HG03045 (cell line): ENCODE results near the gene SLC38A11.

Experiments
- ATAC-seq: cut with Tn5 transposase; IDR thresholded peaks from one replicate; pipeline ENCODE4 v1.9.1; 2021; ENCODE audit warnings: mild to moderate bottlenecking, moderate library complexity; ENCODE audit not compliant: unreplicated experiment

Gene SLC38A11

GRCh38 chr2:164972216-164972615 is 16.9 kb upstream of the SLC38A11 start:
- no peak for ATAC-seq

DNA sequence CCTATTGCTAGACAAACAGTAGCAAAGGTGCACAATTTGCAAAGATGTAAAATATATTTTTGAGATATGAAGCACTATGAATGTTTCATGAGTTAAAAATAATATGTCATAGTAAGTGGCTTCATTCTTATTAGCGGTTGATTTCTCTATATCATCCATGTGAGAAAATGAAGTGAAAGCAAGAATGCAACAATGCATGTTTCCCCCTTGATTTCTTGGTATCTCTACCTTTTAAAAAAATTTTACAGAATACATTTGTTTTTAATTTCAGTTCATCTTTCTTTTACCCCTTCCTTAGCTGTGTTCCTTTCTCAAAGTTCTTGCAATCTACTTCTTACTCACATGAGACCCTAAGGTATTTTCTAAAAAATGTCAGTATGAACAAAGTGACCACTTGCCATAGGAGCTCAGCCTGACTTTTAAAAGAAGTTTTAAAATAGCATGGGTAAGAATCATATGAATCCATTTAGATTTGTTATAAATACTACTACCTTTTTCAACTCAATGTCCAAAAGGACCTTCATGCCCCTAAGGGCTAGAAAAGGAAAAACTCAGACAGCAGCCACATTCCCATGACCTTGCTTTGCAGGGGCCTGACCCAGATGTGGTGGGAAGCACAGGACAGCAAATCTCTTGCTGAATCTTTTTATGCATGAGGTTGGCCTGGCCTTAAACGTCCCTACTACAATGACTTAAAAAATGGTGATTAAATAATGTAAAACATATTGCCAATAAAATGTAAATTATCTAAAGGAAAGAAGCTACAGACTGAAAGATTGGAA is 14.8 kb upstream of the SLC38A11 start:
- ATAC-seq = no peak

GRCh38 chr2:164967781-164968228 is 12.5 kb upstream of the SLC38A11 start:
- ATAC-seq = no peak

GRCh38 chr2:164967361-164967760 is 12.0 kb upstream of the SLC38A11 start:
- no peak for ATAC-seq

GRCh38 chr2:164964700-164965099 is 9.4 kb upstream of the SLC38A11 start:
- ATAC-seq = no peak

DNA sequence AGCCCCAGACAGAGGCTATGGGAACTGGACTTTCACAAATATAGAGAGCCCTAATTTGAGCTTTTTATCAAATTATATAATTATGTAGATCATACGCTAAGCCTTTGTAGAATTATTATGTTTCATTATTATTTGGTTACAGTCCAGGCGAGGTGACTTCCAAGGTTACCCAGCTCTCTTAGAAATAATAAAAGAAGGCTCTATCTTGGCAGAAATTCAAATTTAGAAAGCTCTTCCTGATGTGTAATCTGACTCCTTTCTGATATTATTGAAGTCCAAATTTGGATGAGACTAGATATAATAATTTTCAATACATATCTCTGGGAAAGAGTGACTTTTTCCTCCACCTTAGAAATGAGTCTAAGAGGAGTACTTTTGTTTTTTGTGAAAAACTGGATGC is 4.8 kb upstream of the SLC38A11 start:
- ATAC-seq = no peak

DNA sequence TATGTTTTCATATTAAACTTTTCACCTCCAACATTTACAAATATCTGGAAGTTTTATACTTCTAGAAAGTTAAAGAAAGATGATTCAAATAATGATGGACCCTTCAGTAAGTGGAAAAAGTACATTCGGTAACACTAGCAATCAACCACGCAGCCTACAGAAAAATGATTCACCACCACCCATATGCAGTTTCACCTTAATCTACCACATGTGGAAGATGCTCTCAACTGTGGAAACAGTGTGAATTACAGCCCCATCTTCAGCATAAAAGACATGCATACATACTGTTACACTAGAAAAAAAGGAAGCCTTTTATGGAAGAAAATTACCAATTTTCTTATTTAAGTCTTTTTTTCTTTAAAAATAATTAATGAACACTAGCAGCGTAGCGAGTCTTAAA is 1.1 kb downstream of the SLC38A11 start:
- no peak for ATAC-seq

DNA sequence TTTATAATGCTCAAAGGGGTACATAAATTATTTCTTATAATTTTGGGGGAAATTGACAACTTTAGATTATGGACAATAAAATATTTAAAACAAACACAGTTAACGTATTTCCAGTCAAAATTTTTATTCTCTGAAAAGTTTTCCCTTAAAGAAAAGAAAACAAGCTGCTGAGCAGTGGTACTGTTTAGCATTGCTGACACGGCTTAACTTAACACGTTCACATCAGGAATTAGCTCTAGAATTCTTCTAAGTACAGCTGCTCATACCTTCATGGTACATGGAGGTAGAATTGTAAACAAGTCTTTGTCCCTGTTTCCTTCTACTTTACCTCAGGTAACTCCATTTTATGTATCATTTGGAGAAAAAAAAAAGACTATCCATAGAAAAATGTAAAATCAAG is 2.0 kb downstream of the SLC38A11 start:
- ATAC-seq = no peak

DNA sequence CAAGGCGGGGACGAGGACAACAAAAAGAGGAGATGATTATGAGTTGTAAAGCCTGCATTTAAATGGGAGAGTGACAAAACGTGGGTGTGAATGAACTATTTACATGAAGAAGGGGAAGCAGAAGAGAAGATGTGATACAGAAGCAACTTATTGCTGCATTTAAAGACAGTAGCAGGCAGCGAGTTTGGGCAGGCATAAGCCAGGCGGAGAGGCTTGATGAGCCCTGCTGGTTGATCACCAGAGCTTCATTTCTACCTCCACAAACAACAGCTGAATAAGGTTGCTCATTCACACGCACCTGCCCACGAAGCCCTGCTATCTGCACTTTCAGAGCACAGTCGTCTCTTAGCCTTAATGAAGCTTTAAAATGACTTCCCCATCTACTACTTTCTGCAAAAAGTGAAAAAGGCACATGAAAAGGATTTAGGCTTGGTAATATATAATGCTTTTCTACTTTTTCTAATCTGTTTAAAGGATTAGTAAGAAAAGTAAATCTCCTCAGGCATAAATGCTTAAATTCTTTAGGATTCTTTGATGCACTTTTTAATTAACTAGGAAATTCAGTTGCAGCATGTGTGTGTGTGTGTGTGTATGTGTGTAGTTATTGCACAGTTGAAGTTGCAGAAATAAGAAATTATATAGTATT is 3.1 kb downstream of the SLC38A11 start:
- ATAC-seq = no peak

DNA sequence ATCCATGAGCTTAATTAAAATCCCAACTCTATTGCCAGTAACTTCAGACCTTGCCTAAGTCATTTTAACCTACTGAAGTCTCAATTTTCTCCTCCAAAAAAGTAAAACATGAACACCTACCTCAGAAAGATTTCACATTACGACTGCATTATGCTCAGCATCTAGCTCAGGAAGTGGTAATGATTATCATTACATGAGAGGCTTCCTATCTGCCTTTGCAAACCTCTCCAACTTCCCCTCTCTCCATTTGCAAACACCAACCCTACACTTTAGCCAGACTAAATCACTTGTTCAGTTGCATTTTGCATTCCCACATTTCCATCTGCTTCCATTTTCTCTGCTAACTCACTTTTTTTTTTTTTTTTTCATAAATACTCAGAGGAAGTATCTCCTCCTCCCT is 6.8 kb downstream of the SLC38A11 start:
- no peak for ATAC-seq

DNA sequence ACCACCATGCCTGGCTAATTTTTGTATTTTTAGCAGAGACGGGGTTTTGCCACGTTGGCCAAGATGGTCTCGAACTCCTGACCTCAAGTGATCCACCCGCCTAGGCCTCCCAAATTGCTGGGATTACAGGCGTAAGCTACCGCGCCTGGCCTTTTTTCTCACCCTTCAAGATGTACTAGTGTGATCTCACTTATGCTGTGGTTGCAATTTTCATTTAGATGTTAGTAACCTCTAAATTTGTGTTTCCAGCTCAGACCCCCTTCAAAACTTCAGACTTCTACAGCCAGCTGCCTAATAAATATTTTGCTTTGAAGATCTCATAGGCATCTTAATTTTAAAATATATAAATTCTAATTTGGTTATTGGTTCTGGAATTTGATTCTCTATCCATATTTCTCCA is 8.0 kb downstream of the SLC38A11 start:
- ATAC-seq = no peak

- ATAC-seq = no peak
Measured at GRCh38 chr2:164943289-164943688, 12.0 kb downstream of the SLC38A11 start.

GRCh38 chr2:164937864-164938401 is 17.4 kb downstream of the SLC38A11 start:
- no peak for ATAC-seq

DNA sequence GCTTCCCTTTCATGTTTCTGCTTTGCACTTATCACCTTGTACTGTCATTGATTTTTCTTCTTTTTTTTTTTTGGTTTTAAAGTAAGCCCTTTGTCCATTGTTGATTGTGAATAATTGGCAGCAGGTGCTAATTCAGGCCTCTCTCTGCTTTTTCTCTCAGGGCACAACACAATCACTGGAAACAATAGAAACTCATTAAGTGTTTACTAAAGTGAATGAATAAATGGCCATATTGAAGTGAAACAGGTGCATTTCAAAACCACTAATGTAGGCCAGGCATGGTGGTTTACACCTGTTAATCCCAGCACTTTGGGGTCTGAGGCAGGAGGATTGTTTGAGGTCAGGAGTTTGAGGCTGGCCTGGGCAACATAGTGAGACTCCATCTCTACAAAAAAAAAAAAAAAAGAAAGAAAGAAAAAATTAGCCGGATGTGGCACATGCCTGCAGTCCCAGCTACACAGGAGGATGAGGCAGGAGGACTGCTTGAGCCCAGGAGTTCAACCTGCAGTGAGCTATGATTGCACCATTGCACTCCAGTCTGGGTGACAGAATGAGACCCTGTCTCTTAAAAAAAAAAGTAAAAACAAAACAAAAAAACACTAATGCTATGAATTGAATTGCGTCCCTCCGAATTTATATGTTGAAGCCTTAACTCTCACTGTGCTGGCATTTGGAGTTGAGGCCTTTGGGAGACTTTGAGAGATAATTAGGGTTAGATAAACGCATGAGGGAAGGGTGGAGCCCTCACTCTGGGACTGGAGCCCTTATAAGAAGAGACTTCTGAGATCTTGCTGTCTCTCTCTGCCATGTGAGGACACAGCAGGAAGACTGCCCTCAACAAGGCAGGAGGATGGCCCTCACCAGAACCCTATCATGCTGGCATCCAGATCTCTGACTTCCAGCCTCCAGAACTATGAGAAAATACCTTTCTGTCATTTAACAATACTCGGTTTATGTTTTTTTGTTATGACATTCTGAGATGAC is 19.9 kb downstream of the SLC38A11 start:
- ATAC-seq = no peak

- ATAC-seq = no peak
Measured at GRCh38 chr2:164934401-164935117, 20.8 kb downstream of the SLC38A11 start.

GRCh38 chr2:164933671-164934189 is 21.6 kb downstream of the SLC38A11 start:
- no peak for ATAC-seq

DNA sequence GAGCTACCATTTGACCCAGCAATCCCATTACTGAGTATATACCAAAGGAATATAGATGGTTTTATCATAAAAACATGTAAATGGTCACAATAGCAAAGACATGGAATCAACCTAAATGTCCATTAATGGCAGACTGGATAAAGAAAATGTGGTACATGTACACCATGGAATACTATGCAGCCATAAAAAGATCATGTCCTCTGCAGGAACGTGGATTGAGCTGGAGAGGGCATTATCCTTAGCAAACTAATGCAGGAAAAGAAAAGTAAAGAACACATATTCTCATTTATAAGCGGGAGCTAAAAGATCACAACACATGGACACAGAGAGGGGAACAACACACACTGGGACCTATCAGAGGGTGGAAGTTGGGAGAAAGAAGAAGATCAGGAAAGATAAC is 22.9 kb downstream of the SLC38A11 start:
- no peak for ATAC-seq

- no peak for ATAC-seq
Measured at GRCh38 chr2:164928101-164928673, 27.1 kb downstream of the SLC38A11 start.

DNA sequence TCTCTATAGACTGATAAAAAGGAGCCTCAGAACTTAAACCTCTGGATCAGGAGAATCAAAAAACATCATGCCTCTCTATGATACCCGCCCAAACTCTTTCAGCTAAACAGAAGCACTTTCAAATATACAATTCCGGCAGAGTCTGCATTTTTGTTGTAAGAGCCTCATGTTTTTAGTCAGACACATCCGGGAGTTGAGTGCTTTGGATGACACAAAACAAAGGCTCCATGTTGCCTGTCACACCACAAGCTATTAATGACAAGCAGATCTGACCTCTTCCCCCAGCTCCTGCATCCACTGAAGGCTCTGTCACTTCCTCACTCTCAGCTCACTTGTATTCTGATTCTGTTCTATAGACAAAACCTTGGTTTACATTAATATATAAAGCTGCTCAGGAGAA is 33.2 kb downstream of the SLC38A11 start:
- no peak for ATAC-seq

- no peak for ATAC-seq
Measured at GRCh38 chr2:164920430-164920829, 34.9 kb downstream of the SLC38A11 start.
